Measurements from ENCODE around the gene NOSTRIN.
"Not testable (repeated sequence)": the region's sequence is repeated elsewhere in the genome, so short reads cannot be mapped to it uniquely, and the experiment has no call there.

Gene NOSTRIN

DNA sequence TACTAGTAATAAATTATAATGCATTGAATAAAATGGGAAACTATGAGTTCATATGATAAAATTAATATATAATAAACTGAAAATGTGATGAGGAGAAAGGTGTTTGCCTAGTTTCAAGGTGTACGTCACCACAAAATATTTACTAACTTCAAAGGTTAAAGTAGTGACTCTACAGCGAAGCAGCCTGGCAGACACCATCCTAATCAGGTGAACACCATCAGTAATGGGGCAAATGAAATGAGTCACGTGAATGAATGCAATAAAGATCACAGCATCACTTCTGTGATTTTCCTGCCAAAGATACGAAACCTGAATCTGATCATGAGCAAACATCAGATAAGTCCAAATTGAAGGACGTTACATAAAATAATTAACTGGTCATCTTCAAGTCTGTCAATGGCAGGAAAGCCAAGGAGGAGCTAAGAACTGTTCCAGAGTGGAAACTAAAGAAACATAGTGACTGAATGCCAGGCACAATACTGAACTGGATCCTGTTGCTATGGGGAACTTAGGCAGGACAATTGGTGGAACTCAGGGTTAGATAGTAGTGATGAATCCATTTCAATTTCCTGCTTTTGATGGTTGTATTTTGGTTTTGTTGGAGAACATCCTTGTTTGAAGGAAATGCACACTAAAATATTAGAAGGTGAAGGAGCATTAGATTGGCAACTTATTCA is 12.1 kb upstream of the NOSTRIN start:
- TF ChIP-seq, protein P1, sequence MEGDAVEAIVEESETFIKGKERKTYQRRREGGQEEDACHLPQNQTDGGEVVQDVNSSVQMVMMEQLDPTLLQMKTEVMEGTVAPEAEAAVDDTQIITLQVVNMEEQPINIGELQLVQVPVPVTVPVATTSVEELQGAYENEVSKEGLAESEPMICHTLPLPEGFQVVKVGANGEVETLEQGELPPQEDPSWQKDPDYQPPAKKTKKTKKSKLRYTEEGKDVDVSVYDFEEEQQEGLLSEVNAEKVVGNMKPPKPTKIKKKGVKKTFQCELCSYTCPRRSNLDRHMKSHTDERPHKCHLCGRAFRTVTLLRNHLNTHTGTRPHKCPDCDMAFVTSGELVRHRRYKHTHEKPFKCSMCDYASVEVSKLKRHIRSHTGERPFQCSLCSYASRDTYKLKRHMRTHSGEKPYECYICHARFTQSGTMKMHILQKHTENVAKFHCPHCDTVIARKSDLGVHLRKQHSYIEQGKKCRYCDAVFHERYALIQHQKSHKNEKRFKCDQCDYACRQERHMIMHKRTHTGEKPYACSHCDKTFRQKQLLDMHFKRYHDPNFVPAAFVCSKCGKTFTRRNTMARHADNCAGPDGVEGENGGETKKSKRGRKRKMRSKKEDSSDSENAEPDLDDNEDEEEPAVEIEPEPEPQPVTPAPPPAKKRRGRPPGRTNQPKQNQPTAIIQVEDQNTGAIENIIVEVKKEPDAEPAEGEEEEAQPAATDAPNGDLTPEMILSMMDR (IDR thresholded peaks at IDR 0.05; ENCODE audit: insufficient read depth, missing control alignments): no peak
- DNase-seq (ENCODE audit: insufficient read length, low spot score) (no peak), FAIRE-seq (no peak)

DNA sequence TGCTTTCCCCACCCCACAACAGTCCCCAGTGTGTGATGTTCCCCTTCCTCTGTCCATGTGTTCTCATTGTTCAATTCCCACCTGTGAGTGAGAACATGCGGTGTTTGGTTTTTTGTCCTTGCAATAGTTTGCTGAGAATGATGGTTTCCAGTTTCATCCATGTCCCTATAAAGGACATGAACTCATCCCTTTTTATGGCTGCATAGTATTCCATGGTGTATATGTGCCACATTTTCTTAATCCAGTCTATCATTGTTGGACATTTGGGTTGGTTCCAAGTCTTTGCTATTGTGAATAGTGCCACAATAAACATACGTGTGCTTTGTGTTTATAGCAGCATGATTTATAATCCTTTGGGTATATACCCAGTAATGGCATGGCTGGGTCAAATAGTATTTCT is 11.3 kb upstream of the NOSTRIN start:
- FAIRE-seq; DNase-seq (ENCODE audit: insufficient read length, low spot score): not testable (repeated sequence)

DNA sequence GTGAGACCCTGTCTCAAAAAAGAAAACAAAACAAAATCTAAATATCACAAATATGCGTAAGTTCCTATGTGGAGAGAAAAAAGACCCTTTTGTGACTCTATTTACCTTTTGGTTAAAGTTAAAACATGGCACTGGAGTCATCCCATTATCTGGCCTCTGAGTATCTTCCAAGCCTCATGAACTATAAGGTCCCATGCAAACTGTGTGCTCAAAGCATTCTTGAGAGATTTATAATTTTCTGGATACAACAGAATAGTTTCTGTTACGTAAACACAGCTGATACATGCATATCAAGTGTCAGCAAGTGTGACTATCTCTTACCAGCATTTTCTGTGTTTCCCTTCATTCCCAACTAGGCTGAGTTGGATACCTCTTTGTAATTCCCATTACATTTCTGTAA is 8.8 kb upstream of the NOSTRIN start:
- DNase-seq (ENCODE audit: insufficient read length, low spot score): no peak
- TF ChIP-seq, protein P1 (IDR thresholded peaks at IDR 0.05; ENCODE audit: insufficient read depth, missing control alignments): no peak
- FAIRE-seq: no peak

DNA sequence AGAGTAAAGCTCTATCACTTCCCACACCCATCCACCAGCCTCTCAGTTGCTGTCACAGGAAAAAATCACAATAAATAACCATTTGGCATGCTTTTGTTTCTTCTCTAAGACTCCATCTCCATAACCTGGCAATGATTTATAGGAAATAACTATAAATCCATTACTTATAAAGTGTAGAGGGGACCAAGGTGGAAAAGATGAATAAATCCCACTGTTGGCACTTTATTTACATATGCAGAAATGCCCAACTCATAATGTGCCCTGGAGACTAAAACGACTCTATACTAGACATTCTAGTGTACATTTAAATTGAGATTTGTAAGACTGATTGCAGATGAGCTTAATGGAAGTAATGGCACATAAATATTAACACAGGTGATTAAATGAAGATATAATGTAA is 7.5 kb upstream of the NOSTRIN start:
- DNase-seq (ENCODE audit: insufficient read length, low spot score) (no peak), FAIRE-seq (no peak)
- TF ChIP-seq, protein P1 (IDR thresholded peaks at IDR 0.05; ENCODE audit: insufficient read depth, missing control alignments): no peak

DNA sequence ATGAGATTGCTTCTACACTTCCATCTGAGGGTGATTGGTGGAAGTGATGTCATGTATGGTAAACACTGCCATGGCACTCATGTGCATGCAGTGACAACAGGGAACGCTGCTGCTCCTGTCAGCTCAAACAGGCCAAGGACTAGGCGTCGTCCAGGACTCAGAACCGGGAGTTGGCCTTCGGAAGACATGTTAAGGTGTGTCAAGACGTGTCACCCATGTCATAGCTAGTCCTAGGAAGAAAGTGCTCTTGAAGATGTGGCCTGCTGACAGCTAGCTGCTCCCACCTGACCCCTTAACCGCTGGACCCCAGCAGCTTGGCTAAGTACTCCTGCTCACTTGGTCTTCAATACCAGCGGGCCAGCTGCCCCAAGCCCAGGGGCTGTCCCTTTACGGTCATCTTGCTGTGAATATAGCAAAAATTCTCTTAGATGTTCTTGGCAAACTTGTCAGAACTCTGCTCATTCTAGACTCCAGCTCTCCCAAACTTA is 6.3 kb upstream of the NOSTRIN start:
- no peak for FAIRE-seq
- TF ChIP-seq, protein P1 (IDR thresholded peaks at IDR 0.05; ENCODE audit: insufficient read depth, missing control alignments): no peak
- no peak for DNase-seq (ENCODE audit: insufficient read length, low spot score)

DNA sequence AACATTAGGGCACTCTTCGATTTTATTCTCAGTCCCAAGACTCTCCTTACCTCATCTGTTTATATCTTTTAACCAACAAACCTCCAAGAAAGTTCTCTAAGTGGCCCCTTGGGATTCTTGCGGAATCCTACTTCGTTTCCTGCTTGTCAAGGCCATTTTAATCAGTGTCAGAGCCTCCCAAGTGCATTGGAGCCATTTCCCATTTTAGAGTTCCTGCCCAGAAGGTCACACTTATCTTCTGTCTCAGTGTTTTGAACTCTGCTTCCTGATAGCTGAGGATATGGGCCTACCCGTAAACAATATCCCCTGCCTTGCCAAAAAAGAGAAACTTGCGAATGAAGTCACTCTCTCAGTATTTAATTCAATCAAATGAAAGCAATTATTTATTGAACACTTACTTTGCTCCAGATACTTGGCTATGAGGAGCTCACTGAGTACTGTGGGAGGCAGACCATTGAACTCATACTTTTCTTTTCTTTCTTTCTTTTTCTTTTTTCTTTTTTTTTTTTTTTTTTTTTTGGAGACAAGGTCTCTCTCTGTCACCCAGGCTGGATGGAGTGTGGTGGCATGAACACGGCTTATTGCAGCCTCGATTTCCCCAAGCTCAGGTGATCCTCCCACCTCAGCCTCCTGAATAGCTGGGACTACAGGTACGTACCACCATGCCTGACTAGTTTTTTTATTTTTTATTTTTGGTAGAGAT is 5.7 kb upstream of the NOSTRIN start:
- FAIRE-seq (no peak), DNase-seq (ENCODE audit: insufficient read length, low spot score) (no peak)
- TF ChIP-seq, protein P1 (IDR thresholded peaks at IDR 0.05; ENCODE audit: insufficient read depth, missing control alignments): no peak

DNA sequence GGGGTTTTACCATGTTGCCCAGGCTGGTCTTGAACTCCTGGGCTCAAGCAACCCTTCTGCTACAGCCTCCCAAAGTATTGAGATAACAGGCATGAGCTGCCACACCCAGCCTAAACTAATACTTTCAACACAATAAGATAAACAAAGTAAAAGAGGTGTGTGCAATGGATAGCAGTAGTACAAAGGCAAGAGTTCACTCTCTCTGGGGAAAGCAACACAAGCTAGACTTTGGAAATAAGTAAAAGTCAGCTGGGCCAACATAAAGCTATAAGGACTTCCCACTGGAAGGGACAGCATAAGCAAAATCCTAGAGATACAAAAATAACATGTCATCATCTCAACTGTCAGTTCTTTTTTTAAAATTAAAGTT is 5.2 kb upstream of the NOSTRIN start:
- DNase-seq (ENCODE audit: insufficient read length, low spot score): no peak
- no peak for FAIRE-seq
- TF ChIP-seq, protein P1 (IDR thresholded peaks at IDR 0.05; ENCODE audit: insufficient read depth, missing control alignments): no peak

Data from D721Med (cell line).